Measurements from ENCODE around the gene CERK.

Gene CERK

GRCh38 chr22:46770726-46771125 is 32.7 kb upstream of the CERK start:
- no peak overlapping the region for H3K4me3 ChIP-seq (ENCODE audit: low read depth, low read length)
- no peak for TF ChIP-seq CTCF (IDR thresholded peaks at IDR 0.05; ENCODE audit: control insufficient read depth, extremely low read depth, insufficient read depth)
- DNase-seq (ENCODE audit: low read depth) = no peak

- H3K4me3 ChIP-seq (ENCODE audit: low read depth, low read length) = no peak overlapping the region
- DNase-seq (ENCODE audit: low read depth) = no peak
- TF ChIP-seq CTCF (IDR thresholded peaks at IDR 0.05; ENCODE audit: control insufficient read depth, extremely low read depth, insufficient read depth) = no peak
Observed at GRCh38 chr22:46770151-46770641, 32.1 kb upstream of the CERK start.

GRCh38 chr22:46769706-46770105 is 31.7 kb upstream of the CERK start:
- no peak overlapping the region for H3K4me3 ChIP-seq (ENCODE audit: low read depth, low read length)
- DNase-seq (ENCODE audit: low read depth) = no peak
- no peak for TF ChIP-seq CTCF (IDR thresholded peaks at IDR 0.05; ENCODE audit: control insufficient read depth, extremely low read depth, insufficient read depth)

GRCh38 chr22:46769191-46769675 is 31.2 kb upstream of the CERK start:
- DNase-seq (ENCODE audit: low read depth) = no peak
- no peak overlapping the region for H3K4me3 ChIP-seq (ENCODE audit: low read depth, low read length)
- TF ChIP-seq CTCF (IDR thresholded peaks at IDR 0.05; ENCODE audit: control insufficient read depth, extremely low read depth, insufficient read depth) = no peak

GRCh38 chr22:46767249-46767985 is 29.4 kb upstream of the CERK start:
- TF ChIP-seq CTCF (IDR thresholded peaks at IDR 0.05; ENCODE audit: control insufficient read depth, extremely low read depth, insufficient read depth) = no peak
- no peak for DNase-seq (ENCODE audit: low read depth)
- no peak overlapping the region for H3K4me3 ChIP-seq (ENCODE audit: low read depth, low read length)

- H3K4me3 ChIP-seq (ENCODE audit: low read depth, low read length) = no peak overlapping the region
- no peak for DNase-seq (ENCODE audit: low read depth)
- no peak for TF ChIP-seq CTCF (IDR thresholded peaks at IDR 0.05; ENCODE audit: control insufficient read depth, extremely low read depth, insufficient read depth)
Observed at GRCh38 chr22:46766611-46767010, 28.6 kb upstream of the CERK start.

All from LNCaP clone FGC (cell line).